ENCODE results near the gene GOLGA3.
"Not testable (repeated sequence)": the region's sequence is repeated elsewhere in the genome, so short reads cannot be mapped to it uniquely, and the experiment has no call there.

The GOLGA3 gene

GRCh38 chr12:132753670-132754069 is 75.0 kb downstream of the GOLGA3 start:
- not testable (repeated sequence) for DNase-seq (ENCODE audit: low read depth)

- DNase-seq (ENCODE audit: low read depth) = no peak
Observed at GRCh38 chr12:132748319-132748718, 80.3 kb downstream of the GOLGA3 start.

DNA sequence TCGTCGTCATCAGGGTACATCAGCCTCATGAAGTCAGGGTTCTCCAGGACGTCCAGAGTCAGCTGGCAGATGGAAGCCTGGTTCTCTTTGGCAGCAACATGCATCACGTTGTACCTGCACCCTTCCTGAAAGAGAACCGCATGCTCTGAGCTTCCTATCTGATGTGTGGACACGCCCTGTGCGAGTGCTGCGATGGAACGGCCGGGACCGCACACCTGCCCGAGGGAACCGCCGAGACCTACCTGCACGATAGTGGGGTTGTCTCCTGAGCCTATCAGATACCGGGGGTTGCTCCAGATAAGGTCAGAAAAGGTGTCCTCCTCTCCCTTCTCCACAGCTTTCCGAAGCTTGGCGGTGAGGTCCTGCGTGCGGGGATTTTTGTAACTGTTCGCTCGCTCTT is 80.8 kb downstream of the GOLGA3 start:
- DNase-seq (ENCODE audit: low read depth) = no peak

DNA sequence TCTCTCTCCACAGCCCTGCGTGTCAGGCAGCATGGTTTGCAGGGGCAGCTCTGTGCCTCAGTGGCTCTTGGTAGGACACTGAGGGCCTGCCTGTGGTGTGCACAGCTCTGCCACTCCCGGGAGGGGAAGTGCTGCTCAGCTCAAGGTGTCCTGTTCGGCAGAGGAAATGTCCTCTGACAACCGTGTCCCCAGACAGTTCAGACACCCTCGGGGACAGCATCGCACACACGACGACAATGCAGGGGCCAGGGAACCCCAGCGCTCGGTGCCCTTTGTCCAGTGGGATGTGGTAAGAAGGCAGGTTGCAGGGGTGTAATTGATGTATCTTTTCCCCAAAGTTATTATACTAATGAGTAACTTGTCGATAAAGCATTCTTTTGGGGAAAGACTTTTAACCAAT is 81.3 kb downstream of the GOLGA3 start:
- no peak for DNase-seq (ENCODE audit: low read depth)

GRCh38 chr12:132746613-132747012 is 82.1 kb downstream of the GOLGA3 start:
- DNase-seq (ENCODE audit: low read depth) = no peak

- no peak for DNase-seq (ENCODE audit: low read depth)
Observed at GRCh38 chr12:132743831-132744230, 84.8 kb downstream of the GOLGA3 start.

DNA sequence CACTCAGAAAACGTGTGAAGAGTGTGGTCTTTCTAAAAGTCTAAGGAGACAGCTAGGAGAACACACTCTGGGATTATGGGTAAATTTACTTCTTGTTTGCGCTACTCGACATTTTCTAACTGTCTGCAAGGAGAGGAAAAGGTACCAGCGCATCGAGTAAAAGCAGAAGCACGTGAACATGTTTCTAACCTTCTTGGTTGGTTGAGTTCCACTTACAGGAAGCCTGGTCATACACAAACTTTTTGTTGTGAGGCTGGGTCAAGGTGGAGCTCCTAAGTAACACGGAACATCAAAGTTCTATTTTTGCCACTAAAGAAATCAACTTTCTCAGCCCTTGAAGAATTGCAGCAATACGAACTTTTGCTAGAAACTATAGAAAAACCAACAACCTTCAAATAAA is 87.0 kb downstream of the GOLGA3 start:
- no peak for DNase-seq (ENCODE audit: low read depth)

DNA sequence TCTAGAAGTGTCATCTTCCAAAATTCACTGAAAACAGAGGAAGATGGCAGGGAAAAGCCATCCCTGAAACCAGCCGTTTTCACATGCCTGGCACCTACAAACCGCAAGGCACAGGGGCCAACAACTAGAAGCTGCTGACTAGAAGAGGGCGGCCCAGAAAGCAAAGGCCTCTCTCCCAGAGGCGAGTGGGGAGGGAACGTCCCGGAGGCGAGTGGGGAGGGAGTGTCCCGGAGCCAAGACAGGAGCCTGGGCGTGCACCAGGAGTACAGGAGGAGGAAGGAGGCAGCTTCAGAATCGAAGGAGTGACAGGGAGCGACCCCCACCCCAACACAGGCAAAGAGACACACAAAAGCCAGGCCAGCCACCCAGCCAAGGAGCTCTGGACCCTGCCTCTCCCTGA is 88.0 kb downstream of the GOLGA3 start:
- no peak for DNase-seq (ENCODE audit: low read depth)

DNA sequence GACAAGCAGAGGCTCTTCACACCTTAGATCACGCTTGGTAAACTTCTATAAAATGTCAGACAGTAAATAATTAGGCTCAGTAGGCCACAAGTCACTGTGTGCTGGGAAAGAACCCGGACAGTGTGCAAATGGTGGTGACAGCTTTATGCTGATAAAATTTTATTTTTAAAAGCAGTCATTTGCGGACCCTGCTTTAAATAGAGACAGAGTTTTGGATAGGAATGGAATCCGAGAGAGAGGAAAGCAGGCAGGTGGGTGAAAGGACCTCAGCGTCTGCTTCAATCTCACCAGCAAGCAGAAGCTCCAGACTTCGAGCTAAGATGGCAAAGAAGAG is 88.4 kb downstream of the GOLGA3 start:
- no peak for DNase-seq (ENCODE audit: low read depth)

DNA sequence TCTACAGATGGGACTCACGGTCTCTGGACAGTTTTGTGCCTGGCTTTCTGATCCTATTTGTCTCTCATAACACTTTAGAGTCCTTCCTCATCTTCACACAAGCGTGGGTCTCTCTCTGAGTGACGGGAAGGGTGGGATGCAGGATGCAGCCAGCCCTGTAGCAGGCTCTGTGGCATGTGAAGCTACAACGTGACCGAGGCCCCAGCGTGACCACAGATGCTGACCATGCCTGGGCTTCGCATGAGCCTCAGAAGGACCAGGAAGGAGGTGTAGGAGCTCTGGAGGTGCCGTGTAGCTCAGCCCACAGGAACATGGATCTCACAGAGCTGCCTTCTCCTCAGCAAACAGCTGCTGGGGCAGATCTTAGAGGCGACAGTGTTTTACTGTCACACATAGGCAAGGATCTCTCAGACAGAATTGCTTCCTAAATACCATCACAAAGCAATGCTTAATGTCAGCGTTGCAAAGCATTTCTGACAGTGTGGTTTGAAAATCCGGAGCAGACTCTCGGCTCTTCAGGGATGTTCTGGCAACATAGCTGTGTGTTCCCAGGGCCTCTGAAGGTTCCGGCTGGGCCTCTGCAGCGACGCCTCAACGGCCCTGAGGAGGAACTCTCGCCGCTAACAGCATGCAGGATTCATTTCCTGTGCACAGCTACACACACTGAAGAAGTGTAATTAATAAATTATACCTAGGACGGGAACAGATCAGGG is 88.9 kb downstream of the GOLGA3 start:
- DNase-seq (ENCODE audit: low read depth) = no peak

DNA sequence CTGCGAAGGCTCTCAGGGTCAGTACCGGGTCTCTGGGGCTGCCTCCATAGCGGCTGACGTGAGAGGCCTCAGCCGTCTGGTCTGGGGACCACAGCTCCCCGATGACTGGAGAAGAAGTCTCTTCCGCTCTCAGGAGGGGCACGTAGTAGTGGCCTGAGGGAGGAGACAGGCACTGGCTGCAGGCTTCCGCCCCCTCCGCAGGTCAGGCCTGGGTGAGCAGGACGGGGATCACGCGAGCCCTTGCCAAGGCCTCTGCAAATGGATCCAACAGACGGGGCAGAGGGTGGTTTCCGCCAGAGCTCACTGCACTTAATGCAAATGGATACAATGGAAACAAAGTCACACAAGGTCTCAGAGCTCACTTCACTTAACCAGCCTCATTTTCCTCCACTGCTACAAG is 91.8 kb downstream of the GOLGA3 start:
- DNase-seq (ENCODE audit: low read depth) = no peak

DNA sequence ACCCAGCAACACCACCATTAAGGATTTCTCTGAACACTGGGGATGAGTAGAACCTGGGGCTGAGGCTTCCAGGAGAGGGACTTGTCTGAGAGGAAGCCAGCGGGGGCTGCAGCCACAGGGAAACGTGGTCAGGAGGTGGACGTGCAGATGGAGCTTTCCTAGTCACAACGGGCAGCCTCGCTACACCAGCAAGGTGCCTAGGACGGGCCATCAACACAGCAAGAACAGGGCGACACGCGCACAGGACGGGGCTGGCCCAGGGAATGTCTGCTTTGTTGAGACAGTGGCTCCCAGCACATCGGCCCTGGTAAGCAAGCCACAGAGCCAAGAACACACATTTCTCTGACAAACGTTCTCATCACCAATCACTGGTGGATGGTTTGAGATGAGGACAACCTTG is 92.3 kb downstream of the GOLGA3 start:
- DNase-seq (ENCODE audit: low read depth) = no peak

GRCh38 chr12:132735496-132735895 is 93.2 kb downstream of the GOLGA3 start:
- DNase-seq (ENCODE audit: low read depth) = no peak

DNA sequence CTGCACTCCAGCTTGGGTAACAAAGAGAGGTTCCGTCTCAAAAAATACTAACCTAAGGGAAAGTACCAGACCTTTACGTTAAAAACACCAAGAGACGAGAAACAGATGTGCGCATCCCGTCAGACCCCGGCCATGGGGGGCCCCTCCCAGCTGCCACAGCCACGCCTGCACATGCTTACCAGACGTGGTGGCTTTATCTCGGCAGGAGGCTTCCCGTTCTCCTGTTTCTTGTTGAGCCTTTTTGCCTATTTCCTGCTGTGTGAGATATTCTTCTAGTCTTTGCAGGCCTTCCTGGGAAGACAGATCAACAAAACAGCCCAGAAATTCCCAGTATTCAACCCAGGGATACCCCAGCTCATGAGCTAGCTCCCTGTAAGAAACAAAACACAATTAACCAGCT is 94.5 kb downstream of the GOLGA3 start:
- DNase-seq (ENCODE audit: low read depth) = no peak

- no peak for DNase-seq (ENCODE audit: low read depth)
Observed at GRCh38 chr12:132731574-132731973, 97.1 kb downstream of the GOLGA3 start.

GRCh38 chr12:132730353-132730752 is 98.3 kb downstream of the GOLGA3 start:
- no peak for DNase-seq (ENCODE audit: low read depth)

GRCh38 chr12:132729541-132730320 is 98.9 kb downstream of the GOLGA3 start:
- no peak for DNase-seq (ENCODE audit: low read depth)

DNA sequence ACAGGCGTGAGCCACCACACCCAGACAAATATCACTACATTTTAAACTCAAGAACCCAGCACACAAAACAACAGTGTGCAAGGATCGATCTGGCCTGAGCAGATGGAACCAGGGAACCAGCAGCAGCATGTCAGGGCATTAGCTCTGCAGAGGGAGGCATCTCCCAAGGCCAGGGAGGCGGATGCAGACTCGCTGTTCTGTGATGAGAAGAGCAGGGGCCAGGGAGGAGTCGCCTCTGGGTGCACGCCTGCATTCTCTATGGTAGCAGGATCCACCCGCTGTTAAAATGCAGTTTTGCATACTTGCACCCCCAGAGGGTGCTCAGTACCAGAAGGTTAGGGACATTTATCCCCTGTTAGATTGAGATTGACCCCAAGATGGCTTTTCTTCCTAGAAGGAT is 100.2 kb downstream of the GOLGA3 start:
- DNase-seq (ENCODE audit: low read depth) = no peak

- no peak for DNase-seq (ENCODE audit: low read depth)
Observed at GRCh38 chr12:132727091-132727794, 101.4 kb downstream of the GOLGA3 start.

DNA sequence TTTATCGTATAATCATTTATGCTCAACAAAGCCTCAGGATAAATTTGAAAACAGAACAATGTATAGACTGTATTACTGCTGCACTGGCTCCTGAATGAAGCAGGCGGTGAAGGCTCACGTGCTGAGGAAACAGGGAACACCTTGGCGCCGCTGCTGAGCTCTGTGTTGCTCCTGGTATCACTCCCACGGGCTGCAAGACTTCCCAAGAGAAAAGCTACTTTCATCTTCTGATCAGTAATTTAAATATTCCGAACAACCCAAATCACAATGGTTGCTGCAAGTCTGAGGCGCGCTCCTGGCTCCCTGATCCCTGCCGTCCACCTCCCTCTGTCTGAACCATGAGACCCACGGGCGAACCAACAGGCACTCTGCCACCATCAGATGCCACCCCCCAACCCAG is 102.3 kb downstream of the GOLGA3 start:
- DNase-seq (ENCODE audit: low read depth) = no peak

- no peak for DNase-seq (ENCODE audit: low read depth)
Observed at GRCh38 chr12:132724506-132725241, 104.0 kb downstream of the GOLGA3 start.

- no peak for DNase-seq (ENCODE audit: low read depth)
Observed at GRCh38 chr12:132723764-132724140, 104.9 kb downstream of the GOLGA3 start.

Data from activated gamma-delta T cell treated with anti-CD3 and anti-CD28 coated beads, Interleukin-2, amount 50 U/mL, for 16 hours (primary cell).